Stimulated activated CD8-positive, alpha-beta memory T cell treated with anti-CD3 and anti-CD28 coated beads, Interleukin-12 subunit alpha, Interleukin-12 subunit beta, amount 100 ng/mL, for 24 hours (primary cell): ENCODE results near the gene MTFR1L.

ENCODE experiments used
- DNase-seq: peaks from one replicate; pipeline ENCODE4 v3.0.0-alpha.2; 2020; ENCODE audit errors: extremely low read depth

Gene MTFR1L

GRCh38 chr1:25878690-25879089 lies 58.9 kb downstream of the MTFR1L start:
- DNase-seq: no peak

GRCh38 chr1:25879675-25880074 lies 59.9 kb downstream of the MTFR1L start:
- DNase-seq: no peak

GRCh38 chr1:25880518-25880917 lies 60.8 kb downstream of the MTFR1L start:
- no peak for DNase-seq

- DNase-seq: no peak
Observed at GRCh38 chr1:25881266-25881665, 61.5 kb downstream of the MTFR1L start.
